ENCODE data around the gene ARHGAP33.

ARHGAP33 gene

DNA sequence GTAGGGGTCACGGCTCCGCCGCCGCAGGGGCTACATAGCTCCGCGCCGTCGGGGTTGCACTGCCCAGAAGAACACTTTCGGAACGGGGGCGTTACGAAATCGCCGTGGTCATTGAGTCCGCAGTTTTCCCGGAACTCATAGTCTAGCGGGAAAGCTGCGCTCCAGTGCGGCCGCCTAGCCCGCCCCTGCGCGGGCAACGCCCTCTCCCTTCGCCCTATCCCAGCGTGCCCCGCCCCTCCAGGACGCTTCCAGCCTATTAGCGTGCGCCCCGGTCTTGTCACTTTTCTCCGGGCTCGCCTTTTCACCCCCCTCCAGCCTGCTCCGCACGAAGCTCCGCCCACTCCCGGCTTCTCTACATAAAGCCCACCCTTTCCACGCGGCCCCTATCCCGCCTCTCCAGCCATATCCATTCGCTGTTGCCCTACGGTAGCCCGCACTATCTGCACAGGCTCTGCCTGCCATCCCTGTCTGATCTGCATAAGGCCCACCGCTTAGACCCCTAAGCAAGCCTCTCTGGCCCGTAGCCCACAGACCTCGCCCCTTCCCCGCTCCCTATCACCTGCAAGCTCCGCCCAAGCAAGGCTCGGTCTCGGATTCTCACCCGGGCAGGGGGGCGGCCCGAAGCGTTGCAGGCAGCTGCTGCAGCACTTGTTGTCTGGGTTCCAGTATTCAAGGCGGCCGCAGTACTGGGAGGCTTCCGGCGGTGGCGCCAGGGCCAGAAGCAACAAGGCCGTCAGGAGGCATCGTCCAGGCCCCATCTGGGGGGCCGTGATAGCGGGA, 34.8 kb upstream of the ARHGAP33 start:
- peak; percentile 92 for DNase-seq (ENCODE audit: low read depth)

DNA sequence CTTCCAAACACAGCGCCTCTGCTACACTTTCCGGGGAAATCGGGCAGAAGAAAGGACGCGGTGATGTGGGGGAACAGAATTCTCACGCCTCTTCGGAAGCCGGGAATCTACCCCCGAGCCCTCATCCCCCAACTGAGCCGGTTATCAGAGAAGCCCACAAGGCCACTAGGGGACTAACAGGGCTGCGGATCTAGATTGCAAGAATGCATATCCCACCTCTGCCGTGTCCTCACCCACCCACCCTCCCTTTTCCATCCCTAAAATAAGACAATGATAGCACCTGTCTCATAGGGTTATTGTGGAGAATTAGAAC, 34.2 kb upstream of the ARHGAP33 start:
- no peak for DNase-seq (ENCODE audit: low read depth)

DNA sequence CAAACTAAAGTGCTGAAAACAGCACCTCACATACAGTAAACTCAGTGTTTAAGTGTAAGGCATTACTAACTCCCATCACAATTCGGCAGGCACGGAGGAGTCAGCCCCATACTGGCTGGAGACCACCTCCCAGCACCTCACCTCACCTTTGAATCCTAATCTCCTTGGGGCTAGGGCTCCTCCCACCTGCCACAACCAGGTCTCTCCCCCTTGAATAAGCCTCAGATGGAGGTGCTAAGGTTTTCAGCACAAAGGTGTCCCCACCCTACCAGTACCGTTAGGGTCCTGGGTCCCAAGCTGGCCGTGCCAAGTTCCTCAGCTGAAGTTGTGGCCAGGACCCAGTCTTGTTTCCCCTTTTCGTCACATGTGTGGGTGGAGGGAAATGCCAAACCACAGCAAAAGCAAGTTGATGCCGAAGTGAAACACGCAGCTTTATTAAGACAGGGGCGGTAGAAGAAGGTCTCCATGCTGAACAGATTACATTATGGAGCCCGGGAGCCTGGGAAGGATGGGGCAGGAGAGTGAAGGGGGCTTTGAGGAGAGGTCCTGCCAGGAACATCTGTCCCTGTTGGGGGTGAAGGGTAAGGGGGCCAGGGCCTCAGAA, 33.1 kb upstream of the ARHGAP33 start, which contains the start of gene IGFLR1:
Gene IGFLR1, minus strand, starts transcription at position 332 of the 604 bp plus-strand sequence. CDS start 1,272 bp downstream, outside the sequence.
- no peak for DNase-seq (ENCODE audit: low read depth)

- no peak for DNase-seq (ENCODE audit: low read depth)
These were observed 31.5 kb upstream of the ARHGAP33 start for GRCh38 chr19:35743640-35744429.

DNA sequence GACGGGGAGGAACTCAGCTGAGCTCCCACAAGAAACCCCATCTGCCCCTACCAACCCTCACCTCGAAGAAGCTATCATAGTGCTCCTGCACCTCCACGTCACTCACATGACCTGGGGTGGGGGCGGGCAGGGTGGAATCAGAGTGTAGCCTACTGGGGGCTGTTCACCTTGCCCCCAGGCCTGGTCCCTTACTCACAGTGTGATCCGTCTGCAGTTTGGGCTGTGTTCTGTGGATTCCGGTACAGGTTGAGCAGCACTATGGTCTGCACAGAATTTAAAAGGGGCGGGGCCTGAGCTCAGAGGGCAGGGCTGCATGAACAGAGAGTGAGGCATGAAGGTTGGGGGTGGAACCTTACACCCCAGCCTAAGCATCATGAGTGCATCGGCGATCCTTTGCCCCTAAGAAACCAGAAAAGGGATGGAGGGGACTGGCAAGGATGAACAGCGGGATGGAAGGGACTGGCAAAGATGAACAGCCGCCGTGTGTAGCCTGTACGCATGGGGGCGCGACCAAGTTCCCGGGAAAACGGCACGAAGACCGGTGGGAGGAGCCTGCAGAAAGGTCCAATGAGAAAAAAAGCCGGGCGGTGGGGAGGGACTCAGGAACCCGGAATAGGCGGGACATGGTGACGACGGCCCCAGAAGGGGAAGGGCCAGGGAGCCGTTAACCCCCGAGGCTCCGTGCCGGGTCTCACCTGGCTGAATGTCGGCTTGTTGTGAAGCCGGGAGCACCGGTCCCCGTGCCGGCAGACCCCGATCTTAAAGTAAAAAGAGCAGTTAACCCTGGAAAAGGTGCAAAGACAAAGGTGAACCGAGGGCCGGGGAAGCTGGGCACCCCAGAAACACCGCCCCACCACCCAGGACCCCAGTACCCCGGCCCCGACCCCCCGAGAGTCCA, 30.7 kb upstream of the ARHGAP33 start:
- DNase-seq (ENCODE audit: low read depth) = peak; percentile 84

GRCh38 chr19:35745328-35746086, 29.9 kb upstream of the ARHGAP33 start, which contains the start of the genes PSENEN and U2AF1L4:
Gene PSENEN, plus strand, starts transcription at chr19:35745651. Its CDS starts 280 bp downstream, at chr19:35745931.
Gene U2AF1L4, minus strand, starts transcription at chr19:35745418. Its CDS starts 27 bp downstream, at chr19:35745391.
- DNase-seq (ENCODE audit: low read depth) = peak; percentile 88

GRCh38 chr19:35746087-35746462, 29.3 kb upstream of the ARHGAP33 start:
- no peak for DNase-seq (ENCODE audit: low read depth)

- no peak for DNase-seq (ENCODE audit: low read depth)
These were observed 28.8 kb upstream of the ARHGAP33 start for GRCh38 chr19:35746531-35746930.

- peak; percentile 98 for DNase-seq (ENCODE audit: low read depth)
These were observed 27.0 kb upstream of the ARHGAP33 start, which contains the start of gene LIN37 for GRCh38 chr19:35748106-35749020. Gene LIN37, plus strand, starts transcription at chr19:35748576. Its CDS starts 149 bp downstream, at chr19:35748725.

DNA sequence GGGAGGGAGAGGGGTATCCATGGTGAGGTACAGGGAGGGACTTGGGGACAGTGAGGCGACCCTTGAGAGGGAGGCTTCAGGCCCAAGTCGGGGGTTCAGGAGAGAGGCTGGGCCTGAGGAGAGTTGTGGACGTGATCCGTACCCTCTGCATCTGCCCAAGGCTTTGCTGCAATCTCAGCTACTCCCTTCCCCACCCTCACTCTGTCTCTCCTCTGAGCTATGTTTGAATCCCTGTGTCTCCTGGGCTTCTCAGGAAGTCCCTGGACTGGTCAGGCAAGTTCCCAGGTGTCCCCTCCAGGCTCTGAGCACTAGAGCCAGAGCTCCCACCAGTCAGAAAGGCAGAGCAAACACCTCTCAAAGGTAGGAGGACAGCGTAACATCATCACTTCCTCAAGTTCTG, 25.2 kb upstream of the ARHGAP33 start:
- no peak for DNase-seq (ENCODE audit: low read depth)

DNA sequence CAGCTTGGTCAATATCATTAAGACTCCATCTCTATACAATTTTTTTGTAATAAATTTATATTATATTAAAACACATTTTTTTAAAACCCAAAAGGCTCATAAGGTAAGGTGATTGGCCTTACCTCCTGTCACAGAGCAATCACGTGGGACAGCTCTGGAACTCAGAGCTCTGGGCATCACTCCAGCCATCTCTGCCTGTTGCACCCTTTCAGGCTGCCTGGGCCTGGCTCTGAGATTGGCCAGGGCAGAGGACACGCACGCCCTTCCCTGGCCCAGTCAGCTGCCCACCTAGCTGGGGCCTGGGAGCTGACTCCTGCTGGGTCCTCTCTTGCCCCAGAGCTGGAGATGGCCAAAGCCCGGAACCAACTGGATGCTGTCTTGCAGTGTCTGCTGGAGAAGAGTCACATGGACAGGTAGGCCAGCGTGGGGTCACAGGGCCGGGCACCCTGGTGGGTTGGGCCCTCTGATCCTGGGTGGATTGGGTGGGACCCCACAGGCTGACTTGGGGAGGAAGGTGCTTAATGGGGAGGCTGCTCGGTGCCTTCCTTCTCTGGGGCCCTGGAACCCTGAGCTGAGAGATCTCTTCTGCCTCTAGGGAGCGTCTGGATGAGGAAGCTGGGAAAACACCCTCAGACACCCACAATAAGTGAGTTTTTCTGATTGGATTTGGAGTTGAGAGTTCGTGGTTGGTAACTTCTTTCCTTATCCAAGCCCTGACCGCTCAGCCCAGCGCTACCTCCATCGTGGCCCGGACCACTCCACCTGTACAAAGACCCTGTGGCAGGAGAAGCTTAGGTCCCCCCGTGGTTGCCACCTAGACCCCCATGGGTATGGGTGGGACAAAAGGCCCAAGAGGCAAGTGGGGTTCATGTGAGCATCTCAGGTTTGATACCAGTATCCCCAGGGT, 23.3 kb upstream of the ARHGAP33 start:
- no peak for DNase-seq (ENCODE audit: low read depth)

GRCh38 chr19:35752746-35753350, 22.5 kb upstream of the ARHGAP33 start:
- no peak for DNase-seq (ENCODE audit: low read depth)

GRCh38 chr19:35753634-35754369, 21.6 kb upstream of the ARHGAP33 start:
- DNase-seq (ENCODE audit: low read depth) = no peak

- DNase-seq (ENCODE audit: low read depth) = no peak
These were observed 20.8 kb upstream of the ARHGAP33 start for GRCh38 chr19:35754370-35755130.

GRCh38 chr19:35755131-35755549, 20.2 kb upstream of the ARHGAP33 start:
- no peak for DNase-seq (ENCODE audit: low read depth)

DNA sequence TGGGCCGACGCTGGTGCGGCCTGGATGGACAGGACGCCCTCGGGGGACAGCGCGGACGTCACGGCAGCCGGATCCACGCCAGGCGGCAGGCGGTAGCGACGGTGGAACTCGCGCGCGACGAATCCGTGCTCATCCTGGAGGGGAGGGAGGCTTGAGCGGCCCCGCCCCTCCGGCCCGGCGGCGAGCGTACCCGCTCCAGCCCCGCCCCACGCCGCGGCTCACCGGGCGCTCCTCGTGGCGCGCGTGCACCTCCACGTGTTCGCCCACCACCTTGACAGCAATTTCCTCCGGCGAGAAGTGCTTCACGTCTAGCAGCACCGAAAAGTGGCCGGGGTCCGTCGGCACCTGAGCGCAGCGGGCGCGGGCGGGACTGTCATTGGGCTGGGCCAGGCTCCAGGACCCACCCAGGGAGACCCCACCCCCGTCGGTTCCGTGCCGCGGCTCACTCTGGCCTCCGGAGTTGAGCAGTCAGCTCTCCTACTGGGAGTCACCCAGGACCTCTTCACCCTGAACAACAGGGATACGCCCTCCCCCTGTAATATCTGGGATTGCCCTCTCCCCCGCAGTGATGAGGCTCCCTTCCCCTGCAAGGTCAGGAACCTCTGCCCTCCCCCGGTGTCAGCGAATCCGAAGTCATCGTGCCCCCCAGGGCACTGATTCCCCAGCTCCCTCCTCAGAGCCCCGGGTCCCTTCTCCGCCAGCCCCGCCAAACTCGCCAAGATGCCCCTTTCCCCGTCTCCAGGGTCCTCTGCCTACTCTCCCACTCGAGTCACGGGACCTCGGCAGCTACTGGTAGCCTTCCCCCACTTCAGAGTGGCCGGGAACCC, 19.6 kb upstream of the ARHGAP33 start:
- no peak for DNase-seq (ENCODE audit: low read depth)

All from stimulated activated CD8-positive, alpha-beta memory T cell treated with anti-CD3 and anti-CD28 coated beads, Interleukin-15, amount 100 ng/mL, for 1 hour (primary cell).